LNCaP clone FGC (cell line): Measurements from ENCODE around the gene BTBD2.
A peak's percentile ranks its signal among the peaks of the same experiment; 100 is the strongest.

ENCODE experiments used
- DNase-seq: peaks from one replicate; pipeline ENCODE4 v3.0.0-alpha.2; 2011; ENCODE audit warnings: low read depth
- H3K4me3 ChIP-seq: 2 replicates; pipeline ENCODE4 v1.5.1; 2011; ENCODE audit warnings: mild to moderate bottlenecking, low read depth, low read length, control low read depth
- CTCF ChIP-seq: IDR thresholded peaks from 2 replicates; pipeline ENCODE4 v1.5.1; 2012; ENCODE audit warnings: mild to moderate bottlenecking; ENCODE audit not compliant: control insufficient read depth, insufficient read depth; ENCODE audit errors: extremely low read depth

The BTBD2 gene

GRCh38 chr19:2050349-2050990 lies 35.0 kb upstream of the BTBD2 start:
- TF ChIP-seq CTCF: no peak
- no peak for DNase-seq
- peak overlapping the region; percentile 85 for H3K4me3 ChIP-seq

GRCh38 chr19:2049741-2050348 lies 34.3 kb upstream of the BTBD2 start:
- H3K4me3 ChIP-seq: peak overlapping the region; percentile 85
- peak; percentile 86 for DNase-seq
- TF ChIP-seq CTCF: no peak

- DNase-seq: no peak
- TF ChIP-seq CTCF: no peak
- peak overlapping the region; percentile 85 for H3K4me3 ChIP-seq
These were observed 33.6 kb upstream of the BTBD2 start for GRCh38 chr19:2048959-2049740.

GRCh38 chr19:2048104-2048958 lies 32.8 kb upstream of the BTBD2 start:
- no peak for DNase-seq
- H3K4me3 ChIP-seq: peak overlapping the region; percentile 85
- TF ChIP-seq CTCF: no peak

GRCh38 chr19:2047449-2048103 lies 32.1 kb upstream of the BTBD2 start:
- TF ChIP-seq CTCF: no peak
- H3K4me3 ChIP-seq: peak overlapping the region; percentile 85; the same call in 1 of the 2 replicates
- DNase-seq: no peak

- DNase-seq: no peak
These were observed 31.5 kb upstream of the BTBD2 start for GRCh38 chr19:2047076-2047448.

More at GRCh38 chr19:2047076-2047448, 31.5 kb upstream of the BTBD2 start:
- H3K4me3 ChIP-seq: no peak overlapping the region
- TF ChIP-seq CTCF: no peak
